NCI-H2196 (cell line): ENCODE results near the gene NDUFAF5.

Source experiments
- DNase-seq: peaks from one replicate; lab custom pipeline; 2025; ENCODE audit not compliant: unreplicated experiment; lab: John Stamatoyannopoulos, UW

The NDUFAF5 gene

GRCh38 chr20:13821876-13822275 is 37.0 kb downstream of the NDUFAF5 start:
- no peak for DNase-seq

DNA sequence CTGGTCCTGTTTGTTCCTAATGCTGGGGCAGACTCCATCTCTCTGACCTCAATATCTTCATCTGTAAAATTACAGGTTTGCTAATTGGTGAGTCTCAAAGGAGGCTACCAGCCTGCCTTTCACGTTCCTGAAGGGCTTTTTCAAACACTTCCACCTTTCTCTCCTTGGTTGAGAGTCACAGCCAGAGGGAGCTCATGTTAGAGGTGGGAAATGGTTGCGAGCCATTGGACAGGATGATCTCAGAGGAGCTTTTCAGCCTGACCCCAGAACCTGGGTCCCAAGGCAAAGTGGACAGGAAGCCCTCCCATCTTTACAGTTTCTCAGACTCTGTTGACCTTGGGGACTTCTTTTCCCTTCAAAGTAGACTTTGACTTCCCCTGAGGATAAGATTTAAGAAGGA is 37.6 kb downstream of the NDUFAF5 start:
- no peak for DNase-seq

DNA sequence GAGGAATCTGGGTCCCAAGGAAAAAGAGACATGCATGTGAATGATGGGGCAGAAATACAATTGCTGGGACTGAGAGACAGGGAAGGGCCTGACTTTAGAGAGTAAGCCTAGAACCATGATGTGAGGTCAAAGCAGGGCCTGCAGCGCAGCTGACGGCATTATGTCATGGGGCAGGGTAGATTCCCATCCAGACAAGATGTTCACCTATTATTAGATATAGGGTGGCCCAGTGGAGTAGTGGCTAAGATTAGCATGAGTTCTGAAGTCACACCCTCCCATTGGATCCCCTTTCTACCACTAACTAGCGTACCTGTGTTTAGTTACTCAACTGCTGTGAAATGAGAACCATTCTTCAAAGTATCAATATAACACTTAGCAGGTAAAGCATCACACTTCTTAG is 39.6 kb downstream of the NDUFAF5 start:
- DNase-seq = no peak

- no peak for DNase-seq
These were observed 40.6 kb downstream of the NDUFAF5 start for GRCh38 chr20:13825465-13825864.

DNA sequence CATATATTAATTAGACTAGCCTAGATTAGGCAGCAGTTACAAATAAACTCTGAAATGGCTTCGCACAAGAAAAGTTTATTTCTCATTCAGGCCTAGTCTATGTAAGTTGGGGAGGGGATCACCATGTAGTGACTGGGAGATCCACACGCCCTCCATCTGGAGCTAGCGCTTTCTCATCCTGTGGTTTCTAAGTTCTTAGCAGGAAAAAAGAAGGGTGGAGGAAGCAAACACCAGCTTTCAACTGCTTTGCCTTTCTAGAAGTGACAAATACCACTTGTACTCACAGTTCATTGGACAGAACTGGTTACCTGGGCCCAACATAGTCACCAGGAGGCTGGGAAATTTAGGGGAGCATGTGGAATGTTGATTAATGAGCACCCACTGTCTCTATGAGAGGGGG is 46.6 kb downstream of the NDUFAF5 start:
- no peak for DNase-seq

DNA sequence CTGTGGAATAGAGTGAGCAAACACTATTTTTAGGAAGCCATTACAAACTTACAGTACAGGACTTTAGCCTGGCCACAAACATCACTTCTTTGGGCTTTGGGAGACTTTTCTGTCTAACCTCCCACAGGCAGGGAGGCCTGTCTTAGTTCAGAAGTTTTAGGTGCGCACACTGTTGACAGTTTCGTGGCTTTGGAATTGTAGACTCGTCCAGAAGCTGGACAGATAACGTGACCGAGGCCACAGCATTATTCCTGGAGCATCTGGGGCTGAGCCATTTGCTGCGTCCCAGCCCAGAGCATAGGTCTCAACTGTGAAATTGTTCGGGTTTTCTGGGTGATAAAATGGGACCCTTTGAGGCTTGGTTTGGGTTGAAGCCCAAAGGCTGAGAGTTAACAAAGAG is 53.8 kb downstream of the NDUFAF5 start:
- DNase-seq = no peak

GRCh38 chr20:13839421-13840092 is 54.7 kb downstream of the NDUFAF5 start:
- DNase-seq = no peak

GRCh38 chr20:13840093-13840465 is 55.3 kb downstream of the NDUFAF5 start:
- DNase-seq = no peak

- no peak for DNase-seq
These were observed 56.4 kb downstream of the NDUFAF5 start for GRCh38 chr20:13841206-13841605.

GRCh38 chr20:13844296-13844695 is 59.5 kb downstream of the NDUFAF5 start:
- no peak for DNase-seq

- no peak for DNase-seq
These were observed 66.5 kb downstream of the NDUFAF5 start for GRCh38 chr20:13851279-13851678.

- DNase-seq = no peak
These were observed 67.5 kb downstream of the NDUFAF5 start for GRCh38 chr20:13852306-13852705.

GRCh38 chr20:13855613-13856012 is 70.8 kb downstream of the NDUFAF5 start:
- no peak for DNase-seq

- DNase-seq = no peak
These were observed 71.5 kb downstream of the NDUFAF5 start for GRCh38 chr20:13856354-13856753.

DNA sequence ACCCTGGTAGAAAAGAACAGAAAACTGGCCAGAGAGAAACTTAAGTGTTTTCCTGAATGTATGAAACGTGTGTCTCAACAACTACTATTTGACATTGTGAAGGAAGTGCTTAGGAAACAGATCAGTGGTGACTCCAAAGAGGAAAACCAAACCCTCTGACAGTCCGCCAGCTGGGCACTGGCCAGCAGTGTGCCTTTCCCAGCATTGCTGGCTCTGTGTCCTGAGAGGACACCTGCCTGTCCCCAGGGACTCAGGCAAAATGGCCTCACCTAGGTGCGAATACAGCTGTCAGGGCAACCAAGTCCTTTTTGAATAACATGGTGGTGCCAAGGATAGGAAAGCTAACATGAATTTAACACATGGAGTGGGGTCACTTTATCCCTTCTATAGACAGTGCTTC is 72.5 kb downstream of the NDUFAF5 start:
- peak; percentile 84 for DNase-seq

GRCh38 chr20:13857961-13858360 is 73.1 kb downstream of the NDUFAF5 start:
- no peak for DNase-seq

GRCh38 chr20:13858439-13858838 is 73.6 kb downstream of the NDUFAF5 start:
- DNase-seq = no peak

GRCh38 chr20:13858871-13859270 is 74.0 kb downstream of the NDUFAF5 start:
- no peak for DNase-seq

- no peak for DNase-seq
These were observed 77.4 kb downstream of the NDUFAF5 start for GRCh38 chr20:13862245-13862644.

DNA sequence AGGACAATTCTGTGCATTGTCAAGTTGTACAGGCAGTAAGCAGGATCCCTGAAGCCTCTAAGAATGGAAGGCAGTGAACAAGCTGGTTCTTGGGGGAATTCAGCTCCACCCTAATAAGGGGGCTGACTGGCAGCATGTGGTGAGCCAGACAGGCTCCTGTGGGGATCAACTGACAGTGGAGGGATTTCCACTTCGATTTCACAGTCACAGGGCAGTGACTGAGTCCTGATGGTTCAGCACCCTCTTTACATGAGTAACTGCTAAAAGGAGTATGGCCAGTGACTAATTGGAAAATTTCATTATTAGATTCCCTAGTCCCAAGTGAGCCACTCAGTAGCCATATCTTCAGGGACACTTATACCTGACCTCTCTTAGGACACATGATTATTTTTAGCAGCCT is 78.4 kb downstream of the NDUFAF5 start:
- no peak for DNase-seq

- no peak for DNase-seq
These were observed 80.3 kb downstream of the NDUFAF5 start for GRCh38 chr20:13865156-13865555.

GRCh38 chr20:13865791-13866351 is 81.0 kb downstream of the NDUFAF5 start:
- no peak for DNase-seq

DNA sequence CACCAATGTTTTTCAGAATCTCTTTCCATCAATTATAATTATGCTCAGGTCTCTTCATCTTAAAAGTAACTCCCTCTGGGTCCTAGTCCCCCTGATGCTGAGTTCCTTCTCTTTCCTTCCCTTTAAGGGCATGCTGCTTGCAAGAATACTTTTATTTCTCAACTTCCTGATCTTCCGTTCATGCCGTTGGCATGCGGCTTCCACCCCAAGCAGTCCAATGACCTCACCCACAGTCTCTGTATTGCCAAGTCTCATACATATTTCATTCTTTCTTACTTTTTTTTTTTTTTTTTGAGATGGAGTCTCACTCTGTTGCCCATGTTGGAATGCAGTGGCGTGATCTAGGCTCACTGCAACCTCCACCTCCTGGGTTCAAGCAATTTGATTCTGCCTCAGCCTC is 83.5 kb downstream of the NDUFAF5 start:
- DNase-seq = no peak
